Fibroblast of the aortic adventitia (primary cell): ENCODE measurements around the gene LRIG1. TPM values are rescaled to one million over a fixed set of nuclear protein-coding genes. Genes with fewer than 3 reads are reported as not detected.
"Not testable (repeated sequence)": the region's sequence is repeated elsewhere in the genome, so short reads cannot be mapped to it uniquely, and the experiment has no call there.

Source experiments
- DNase-seq: peaks from one replicate; pipeline ENCODE4 v3.0.0-alpha.2; 2010; ENCODE audit warnings: low read depth
- H3K4me3 ChIP-seq: 2 replicates; pipeline ENCODE4 v1.5.1; 2011; ENCODE audit warnings: low read depth, mild to moderate bottlenecking, control low read depth, low read length, moderate library complexity
- total RNA-seq: library from RNA; depleted of rRNA; stranded (reverse); fragments of >200 nt; gene quantifications from 2 replicates; pipeline ENCODE4 v1.2.3, GENCODE V29; 2012; ENCODE audit warnings: low replicate concordance
- TF ChIP-seq, protein P1 (sequence below): IDR thresholded peaks from 2 replicates; pipeline ENCODE4 v1.5.1; 2011; ENCODE audit warnings: mild to moderate bottlenecking, low read length, control low read depth, inconsistent platforms; ENCODE audit not compliant: insufficient read depth

Gene LRIG1
- total RNA-seq, 1 donor = 26.4 TPM

DNA sequence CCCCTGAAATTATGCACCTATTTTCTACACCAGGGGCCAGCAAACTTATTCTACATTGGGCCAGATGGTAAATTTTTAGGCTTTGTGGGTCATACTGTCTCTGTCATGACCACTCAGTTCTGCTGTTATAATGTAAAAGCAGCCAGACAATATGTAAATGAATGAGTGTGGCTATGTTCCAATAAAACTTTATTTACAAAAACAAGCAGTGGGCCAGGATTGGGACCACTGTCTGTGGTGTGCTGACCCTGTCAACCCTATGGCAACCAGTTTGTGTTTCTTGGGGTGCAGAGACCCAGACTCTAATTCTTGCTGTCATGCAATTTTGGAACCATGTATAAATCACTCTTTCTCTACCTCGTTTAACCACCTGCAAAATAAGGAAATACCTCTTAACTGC is 74.7 kb downstream of the LRIG1 start:
- no peak for DNase-seq
- TF ChIP-seq, protein P1, sequence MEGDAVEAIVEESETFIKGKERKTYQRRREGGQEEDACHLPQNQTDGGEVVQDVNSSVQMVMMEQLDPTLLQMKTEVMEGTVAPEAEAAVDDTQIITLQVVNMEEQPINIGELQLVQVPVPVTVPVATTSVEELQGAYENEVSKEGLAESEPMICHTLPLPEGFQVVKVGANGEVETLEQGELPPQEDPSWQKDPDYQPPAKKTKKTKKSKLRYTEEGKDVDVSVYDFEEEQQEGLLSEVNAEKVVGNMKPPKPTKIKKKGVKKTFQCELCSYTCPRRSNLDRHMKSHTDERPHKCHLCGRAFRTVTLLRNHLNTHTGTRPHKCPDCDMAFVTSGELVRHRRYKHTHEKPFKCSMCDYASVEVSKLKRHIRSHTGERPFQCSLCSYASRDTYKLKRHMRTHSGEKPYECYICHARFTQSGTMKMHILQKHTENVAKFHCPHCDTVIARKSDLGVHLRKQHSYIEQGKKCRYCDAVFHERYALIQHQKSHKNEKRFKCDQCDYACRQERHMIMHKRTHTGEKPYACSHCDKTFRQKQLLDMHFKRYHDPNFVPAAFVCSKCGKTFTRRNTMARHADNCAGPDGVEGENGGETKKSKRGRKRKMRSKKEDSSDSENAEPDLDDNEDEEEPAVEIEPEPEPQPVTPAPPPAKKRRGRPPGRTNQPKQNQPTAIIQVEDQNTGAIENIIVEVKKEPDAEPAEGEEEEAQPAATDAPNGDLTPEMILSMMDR = no peak
- H3K4me3 ChIP-seq = no peak overlapping the region

DNA sequence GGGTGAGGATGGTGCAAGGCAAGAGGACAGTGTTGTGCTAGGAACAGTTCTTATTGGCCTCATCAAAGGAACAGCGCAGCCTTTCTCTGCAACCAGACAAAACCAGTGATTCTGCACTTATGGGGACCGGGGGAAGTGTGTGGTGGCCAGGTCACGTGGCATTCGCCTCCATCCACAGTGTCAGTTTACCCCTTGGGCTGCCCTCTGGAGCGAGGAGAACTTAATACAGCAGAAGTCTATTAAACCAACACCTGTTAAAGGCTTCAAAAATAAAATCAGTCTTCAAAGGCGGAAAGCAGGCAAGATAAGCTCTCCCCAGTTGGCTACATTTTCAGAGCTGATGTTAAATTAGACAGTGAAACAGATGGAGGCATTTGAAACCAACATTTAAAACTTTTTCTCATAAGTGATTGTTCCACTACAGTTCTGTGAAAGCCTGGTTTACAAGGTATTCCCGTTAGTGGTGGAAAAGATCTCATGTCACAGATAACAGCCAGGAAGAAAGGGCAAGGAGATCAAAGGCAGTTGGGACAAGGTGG is 75.2 kb downstream of the LRIG1 start:
- TF ChIP-seq, protein P1 = no peak
- H3K4me3 ChIP-seq = no peak overlapping the region

DNA sequence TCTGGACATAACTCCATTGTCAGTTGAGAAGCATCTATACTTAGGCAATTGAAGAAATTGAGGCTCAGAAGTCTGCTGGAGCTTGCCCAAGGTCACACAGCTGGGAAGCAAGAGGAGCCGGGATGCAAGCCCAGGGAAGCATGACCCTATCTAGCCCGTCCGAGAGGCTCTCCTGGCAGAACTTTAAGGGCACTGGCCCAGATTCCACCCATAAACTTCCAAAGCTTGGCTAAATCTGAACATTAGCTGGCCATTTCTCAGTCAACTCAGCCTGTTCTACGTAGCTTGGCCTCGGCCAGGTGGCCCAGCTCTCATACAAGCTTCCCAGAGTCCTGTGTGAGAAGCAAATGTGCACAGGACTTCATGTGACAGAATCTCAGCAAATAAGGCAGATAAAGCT is 75.8 kb downstream of the LRIG1 start:
- H3K4me3 ChIP-seq = no peak overlapping the region
- TF ChIP-seq, protein P1 = no peak
- DNase-seq = peak; percentile 30

More for the DNA sequence above, 75.2 kb downstream of the LRIG1 start:
- DNase-seq = no peak

DNA sequence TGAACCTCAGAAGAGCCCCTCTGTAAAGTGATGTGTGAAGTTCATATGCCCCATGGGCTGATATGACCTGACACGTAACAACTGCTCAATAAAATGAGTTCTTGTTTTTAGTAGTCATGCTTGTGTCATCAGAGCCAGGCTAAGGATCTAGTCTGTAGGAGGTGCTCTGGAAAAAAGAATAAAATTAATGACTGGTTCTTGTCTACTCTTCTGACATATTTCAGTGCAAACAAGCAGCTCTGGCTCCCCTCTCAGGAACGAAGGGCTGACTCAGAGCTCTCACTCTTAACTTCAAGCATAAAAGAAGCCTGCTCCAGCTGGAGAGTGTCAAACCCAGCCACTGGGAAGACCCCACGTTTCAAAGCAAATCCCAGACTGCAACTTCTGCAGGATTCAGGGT is 77.0 kb downstream of the LRIG1 start:
- peak; percentile 72 for DNase-seq
- no peak overlapping the region for H3K4me3 ChIP-seq
- TF ChIP-seq, protein P1 = no peak

DNA sequence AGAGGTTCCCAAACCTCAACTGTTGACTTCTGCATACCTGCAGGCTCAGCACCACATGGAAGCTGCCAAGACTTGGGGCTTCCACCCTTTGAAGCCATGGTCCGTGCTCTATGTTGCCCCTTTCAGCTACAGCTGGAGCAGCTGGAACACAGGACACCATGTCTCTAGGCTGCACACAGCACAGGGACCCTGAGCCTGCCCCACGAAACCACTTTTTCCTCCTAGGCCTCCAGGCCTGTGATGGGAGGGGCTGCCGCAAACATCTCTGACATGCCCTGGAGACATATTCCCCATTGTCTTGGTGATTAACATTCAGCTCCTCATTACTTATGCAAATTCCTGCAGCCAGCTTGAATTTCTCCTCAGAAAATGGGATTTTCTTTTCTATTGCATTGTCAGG is 78.9 kb downstream of the LRIG1 start:
- DNase-seq, H3K4me3 ChIP-seq: not testable (repeated sequence)

DNA sequence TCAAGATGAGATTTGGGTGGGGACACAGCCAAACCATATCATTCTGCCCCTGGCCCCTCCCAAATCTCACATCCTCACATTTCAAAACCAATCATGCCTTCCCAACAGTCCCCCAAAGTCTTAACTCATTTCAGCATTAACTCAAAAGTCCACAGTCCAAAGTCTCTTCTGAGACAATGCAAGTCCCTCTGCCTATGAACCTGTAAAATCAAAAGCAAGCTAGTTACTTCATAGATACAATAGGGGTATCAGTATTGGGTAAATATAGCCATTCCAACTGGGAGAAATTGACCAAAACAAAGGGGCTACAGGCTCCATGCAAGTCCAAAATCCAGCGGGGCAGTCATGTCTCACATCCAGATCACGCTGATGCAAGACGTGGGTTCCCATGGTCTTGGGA is 79.7 kb downstream of the LRIG1 start:
- DNase-seq = not testable (repeated sequence)

DNA sequence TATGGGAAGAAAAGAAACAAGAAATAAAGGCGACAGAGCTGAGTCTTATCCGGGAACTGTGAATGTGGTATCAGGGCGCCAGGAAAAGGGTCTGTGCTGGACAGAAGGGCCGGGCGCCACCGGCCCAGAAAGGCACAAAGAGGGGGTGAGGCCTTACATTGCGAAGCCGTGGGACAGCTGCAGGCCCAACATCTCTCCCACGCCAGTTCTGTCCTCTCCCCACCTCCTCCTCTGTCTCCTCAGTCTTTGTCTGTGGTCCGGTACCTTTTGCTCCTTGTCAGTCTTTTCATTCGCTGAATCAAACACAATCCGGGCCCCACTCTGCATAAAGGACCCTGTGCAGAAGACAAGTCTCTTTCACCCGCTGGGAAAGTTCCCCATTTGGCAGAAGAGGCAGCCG is 81.8 kb downstream of the LRIG1 start:
- TF ChIP-seq, protein P1 = no peak
- no peak overlapping the region for H3K4me3 ChIP-seq
- DNase-seq = no peak

More for the DNA sequence above, 79.7 kb downstream of the LRIG1 start:
- H3K4me3 ChIP-seq = not testable (repeated sequence)

DNA sequence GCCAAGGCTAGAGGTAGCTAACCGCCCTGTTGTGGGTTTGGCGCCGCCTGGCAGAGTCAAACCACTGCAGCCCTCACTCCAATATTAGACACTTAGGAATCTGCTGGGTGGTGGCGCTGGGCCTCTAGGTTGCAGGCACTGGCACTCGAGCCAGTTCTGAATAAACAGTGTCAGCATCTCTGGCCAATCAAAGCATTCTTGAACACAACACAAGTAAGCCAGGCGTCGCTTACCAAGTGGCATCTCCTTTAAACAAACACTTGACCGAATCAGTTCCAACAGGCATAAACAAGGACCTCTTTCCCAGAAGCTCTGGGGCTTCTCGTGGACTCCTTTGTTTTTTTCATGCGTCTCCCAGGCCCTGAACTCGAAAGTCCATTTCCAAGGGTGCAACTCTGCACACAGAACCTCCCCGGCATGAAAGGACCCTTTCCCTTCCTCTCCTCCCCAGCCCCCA is 82.3 kb downstream of the LRIG1 start:
- DNase-seq = no peak

More for the DNA sequence above, 82.3 kb downstream of the LRIG1 start:
- no peak overlapping the region for H3K4me3 ChIP-seq
- TF ChIP-seq, protein P1 = no peak
